ENCODE data around the gene NAV1.

The NAV1 gene

GRCh38 chr1:201503397-201504176 is 35.3 kb upstream of the NAV1 start:
- DNase-seq (ENCODE audit: low spot score) = peak; percentile 57

- no peak for DNase-seq (ENCODE audit: low spot score)
Measured at GRCh38 chr1:201504179-201504631, 34.7 kb upstream of the NAV1 start.

GRCh38 chr1:201504799-201505502 is 34.0 kb upstream of the NAV1 start:
- no peak for DNase-seq (ENCODE audit: low spot score)

GRCh38 chr1:201505503-201505890 is 33.4 kb upstream of the NAV1 start:
- DNase-seq (ENCODE audit: low spot score) = no peak

- DNase-seq (ENCODE audit: low spot score) = no peak
Measured at GRCh38 chr1:201506092-201506491, 32.8 kb upstream of the NAV1 start.

- peak; percentile 84 for DNase-seq (ENCODE audit: low spot score)
Measured at GRCh38 chr1:201506557-201507359, 32.2 kb upstream of the NAV1 start, which contains the start of gene CSRP1. TSS of gene CSRP1 (minus strand) at chr1:201507123. CDS start at chr1:201496303, 10,820 bp downstream.

- DNase-seq (ENCODE audit: low spot score) = no peak
Measured at GRCh38 chr1:201507360-201507675, 31.6 kb upstream of the NAV1 start.

GRCh38 chr1:201508809-201509208 is 30.1 kb upstream of the NAV1 start:
- no peak for DNase-seq (ENCODE audit: low spot score)

- DNase-seq (ENCODE audit: low spot score) = no peak
Measured at GRCh38 chr1:201509601-201510374, 29.1 kb upstream of the NAV1 start.

GRCh38 chr1:201510734-201511133 is 28.2 kb upstream of the NAV1 start:
- no peak for DNase-seq (ENCODE audit: low spot score)

GRCh38 chr1:201511396-201511940 is 27.5 kb upstream of the NAV1 start:
- DNase-seq (ENCODE audit: low spot score) = no peak

- DNase-seq (ENCODE audit: low spot score) = no peak
Measured at GRCh38 chr1:201511941-201512539, 26.9 kb upstream of the NAV1 start.

GRCh38 chr1:201513498-201514243 is 25.3 kb upstream of the NAV1 start:
- no peak for DNase-seq (ENCODE audit: low spot score)

GRCh38 chr1:201514466-201514865 is 24.5 kb upstream of the NAV1 start:
- no peak for DNase-seq (ENCODE audit: low spot score)

- no peak for DNase-seq (ENCODE audit: low spot score)
Measured at GRCh38 chr1:201515062-201515750, 23.7 kb upstream of the NAV1 start.

GRCh38 chr1:201515895-201516294 is 23.0 kb upstream of the NAV1 start:
- no peak for DNase-seq (ENCODE audit: low spot score)

- DNase-seq (ENCODE audit: low spot score) = no peak
Measured at GRCh38 chr1:201516511-201517127, 22.3 kb upstream of the NAV1 start.

- no peak for DNase-seq (ENCODE audit: low spot score)
Measured at GRCh38 chr1:201517631-201518030, 21.3 kb upstream of the NAV1 start.

- DNase-seq (ENCODE audit: low spot score) = no peak
Measured at GRCh38 chr1:201518071-201518470, 20.9 kb upstream of the NAV1 start.

All from HuH-7.5 (cell line).